HG02973 (cell line): ENCODE results near the gene TMEM101.
"Not testable (repeated sequence)": the region's sequence is repeated elsewhere in the genome, so short reads cannot be mapped to it uniquely, and the experiment has no call there.

Experiments used
- ATAC-seq: cut with Tn5 transposase; IDR thresholded peaks from one replicate; pipeline ENCODE4 v1.9.1; 2021; ENCODE audit warnings: moderate library complexity; ENCODE audit not compliant: unreplicated experiment

The TMEM101 gene

GRCh38 chr17:43976963-43977837, 37.6 kb downstream of the TMEM101 start:
- ATAC-seq, result no peak

- no peak for ATAC-seq
These were observed 38.9 kb downstream of the TMEM101 start for GRCh38 chr17:43975898-43976297.

DNA sequence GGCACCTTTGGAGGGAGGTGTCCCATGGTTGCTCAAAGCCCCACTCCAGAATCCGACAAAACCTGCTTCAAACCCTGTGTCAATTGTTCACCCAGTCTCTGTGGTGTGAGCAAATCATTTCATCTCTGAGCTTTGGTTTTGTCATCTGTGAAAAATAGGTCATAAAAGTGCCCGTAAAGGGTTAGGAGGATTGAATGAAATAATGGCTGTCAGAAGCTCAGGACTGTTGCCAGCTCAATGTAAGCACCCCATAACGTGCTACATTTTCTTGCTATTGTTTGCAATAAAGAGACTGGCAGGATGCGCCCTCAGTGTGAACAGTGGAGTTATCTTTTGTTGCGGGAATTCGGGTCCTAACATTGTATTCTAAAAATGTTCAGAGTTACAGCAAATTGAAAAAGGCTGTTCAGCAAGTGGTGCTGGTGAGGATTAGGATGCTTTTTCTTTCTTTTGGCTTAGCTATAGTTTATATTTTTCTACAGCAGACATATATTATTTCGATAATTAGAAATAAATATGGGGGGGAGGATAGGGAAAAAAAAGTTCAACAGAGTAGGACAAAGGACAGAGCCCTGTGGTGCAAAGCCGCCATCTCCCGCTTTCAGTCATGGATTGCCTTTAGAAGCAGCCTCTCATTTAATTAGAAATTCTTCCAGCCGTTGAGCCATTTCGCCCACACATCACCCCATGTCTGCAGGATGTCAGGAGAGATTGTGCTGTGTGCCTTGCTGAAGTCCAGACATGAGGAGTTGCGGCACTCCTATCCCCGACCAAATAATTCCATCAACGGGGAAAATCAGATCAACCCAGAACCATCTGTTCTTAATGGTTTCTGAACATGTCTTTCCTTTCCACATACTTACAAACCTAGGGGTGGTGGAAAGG, 40.1 kb downstream of the TMEM101 start:
- no peak for ATAC-seq

DNA sequence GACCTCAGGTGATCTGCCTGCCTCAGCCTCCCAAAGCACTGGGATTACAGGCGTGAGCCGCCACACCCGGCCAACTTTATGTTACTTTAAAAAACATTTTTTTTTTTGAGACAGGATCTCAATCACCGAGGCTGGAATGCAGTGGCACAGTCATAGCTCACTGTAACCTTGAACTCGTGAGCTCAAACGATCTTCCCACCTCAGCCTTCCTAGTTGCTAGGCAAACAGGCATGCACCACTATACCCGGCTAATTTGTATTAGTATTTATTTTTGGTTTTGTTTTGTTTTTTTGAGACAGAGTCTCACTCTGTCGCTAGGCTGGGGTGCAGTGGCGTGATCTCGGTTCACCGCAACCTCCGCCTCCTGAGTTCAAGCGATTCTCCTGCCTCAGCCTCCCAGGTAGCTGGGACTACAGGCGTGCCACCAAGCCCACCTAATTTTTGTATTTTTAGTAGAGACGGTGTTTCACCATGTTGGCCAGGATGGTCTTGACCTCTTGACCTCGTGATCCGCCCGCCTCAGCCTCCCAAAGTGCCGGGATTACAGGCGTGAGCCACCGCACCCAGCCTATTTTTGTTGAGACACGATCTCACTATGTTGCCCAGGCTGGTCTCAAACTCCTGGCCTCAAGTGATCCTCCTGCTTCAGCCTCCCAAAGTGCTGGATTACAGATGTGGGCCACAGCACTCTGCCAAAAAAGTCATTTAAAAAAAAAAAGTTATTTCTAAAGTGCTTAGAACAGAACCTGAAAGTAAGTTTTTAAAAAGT, 42.1 kb downstream of the TMEM101 start:
- not testable (repeated sequence) for ATAC-seq

GRCh38 chr17:43971436-43971835, 43.3 kb downstream of the TMEM101 start:
- not testable (repeated sequence) for ATAC-seq

DNA sequence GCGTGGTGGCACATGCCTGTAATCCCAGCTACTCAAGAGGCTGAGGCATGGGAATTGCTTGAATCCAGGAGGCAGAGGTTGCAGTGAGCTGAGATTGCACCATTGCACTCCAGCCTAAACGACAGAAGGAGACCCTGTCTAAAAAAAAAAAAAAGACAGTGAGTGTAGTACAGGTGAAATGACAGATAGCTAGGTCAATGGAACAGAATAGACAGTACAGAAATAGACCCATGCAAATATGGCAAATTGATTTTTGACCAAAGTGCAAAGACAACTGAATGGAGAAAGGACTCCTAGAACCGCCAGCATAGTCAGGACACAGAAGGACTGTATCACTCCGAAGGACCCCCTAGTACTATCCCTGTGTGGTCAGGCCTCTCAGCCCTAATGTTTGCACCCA, 44.4 kb downstream of the TMEM101 start:
- no peak for ATAC-seq

DNA sequence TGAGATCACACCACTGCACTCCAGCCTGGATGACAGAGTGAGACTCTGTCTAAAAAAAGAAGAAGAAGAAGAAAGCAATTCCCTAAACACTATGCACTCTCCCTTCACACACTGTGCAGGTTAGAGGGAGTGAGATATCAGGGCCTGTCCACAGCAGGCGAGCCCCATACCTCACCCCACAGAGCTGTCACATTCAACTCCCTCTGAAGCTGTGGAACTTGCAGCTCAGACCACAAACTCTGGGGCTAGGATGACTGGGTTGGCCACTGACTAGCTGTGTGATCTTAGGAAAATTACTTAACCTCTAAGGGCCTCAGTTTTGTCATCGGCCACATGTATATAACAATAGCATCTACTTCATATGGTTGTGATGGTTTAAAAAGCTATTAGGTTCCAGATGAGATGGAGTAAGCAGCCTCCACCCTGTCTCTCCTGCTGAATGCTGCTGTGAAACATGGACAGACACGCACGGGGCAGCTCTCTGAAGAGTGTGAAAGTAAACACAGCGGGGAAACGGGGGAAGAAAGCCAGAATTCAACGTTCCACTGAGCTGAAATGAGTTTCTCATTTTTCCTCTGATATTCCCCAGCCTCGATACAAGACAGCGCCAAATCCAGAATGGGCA, 47.4 kb downstream of the TMEM101 start:
- ATAC-seq, result no peak

DNA sequence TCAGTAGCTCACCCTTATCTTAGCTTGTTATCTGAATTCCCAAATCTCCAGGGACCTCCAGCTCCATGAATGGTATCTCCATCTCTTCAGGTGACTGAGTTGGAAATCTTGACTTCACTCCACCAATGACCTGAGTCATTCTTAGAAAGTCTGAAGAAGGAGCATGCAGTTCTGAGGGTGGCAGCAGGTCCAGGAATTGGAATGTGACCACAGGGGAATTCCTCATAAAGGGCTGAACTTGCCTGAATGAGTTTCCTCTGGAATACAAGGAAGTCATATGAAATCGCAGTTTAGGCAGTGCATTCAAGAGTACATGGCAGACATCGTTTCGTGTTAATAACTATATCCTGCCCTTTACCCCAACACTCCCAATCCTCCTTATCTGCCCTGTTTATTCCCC, 48.5 kb downstream of the TMEM101 start:
- no peak for ATAC-seq

- no peak for ATAC-seq
These were observed 52.3 kb downstream of the TMEM101 start for GRCh38 chr17:43962479-43962878.

DNA sequence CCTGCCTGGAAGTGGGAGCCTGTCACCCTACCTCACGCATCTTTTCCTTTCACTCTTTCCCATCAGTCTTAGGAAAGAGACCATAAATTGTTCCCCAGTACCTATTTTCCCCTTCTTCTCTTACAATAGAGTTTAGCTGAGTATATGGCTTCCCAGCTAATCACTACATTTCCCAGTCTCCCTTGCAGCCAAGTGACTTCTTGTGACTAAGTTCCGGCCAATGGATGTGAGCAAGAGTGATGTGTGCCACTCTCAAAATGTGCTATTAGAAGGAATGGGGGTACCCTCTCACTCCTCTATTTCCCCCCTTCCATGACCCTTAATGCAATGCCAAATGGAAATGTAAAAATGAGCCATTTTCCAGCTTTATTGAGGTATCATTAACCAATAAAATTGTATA, 52.8 kb downstream of the TMEM101 start:
- no peak for ATAC-seq

GRCh38 chr17:43961292-43961691, 53.5 kb downstream of the TMEM101 start:
- not testable (repeated sequence) for ATAC-seq
